OCI-LY1 (cell line): Measurements from ENCODE around the gene IQGAP3.

ENCODE experiments used
- H2AFZ ChIP-seq: fragments of 200-600 bp; sonication (generic), shearing (Covaris generic); 2 replicates; pipeline ENCODE4 v1.6.0; 2014; ENCODE audit warnings: antibody characterized with exemption, mild to moderate bottlenecking, low read length
- H3F3A ChIP-seq: fragments of 200-600 bp; sonication (generic), shearing (Covaris generic); 2 replicates; pipeline ENCODE4 v1.6.0; 2014; ENCODE audit warnings: mild to moderate bottlenecking, antibody characterized with exemption, low read length, moderate library complexity; ENCODE audit not compliant: insufficient read depth
- H3K27ac ChIP-seq: fragments of 200-600 bp; sonication (generic); 2 replicates; pipeline ENCODE4 v1.5.1; 2014; ENCODE audit warnings: low read length, mixed run types, mild to moderate bottlenecking, low read depth; ENCODE audit not compliant: poor library complexity, severe bottlenecking
- H3K27me3 ChIP-seq: fragments of 200-600 bp; sonication (generic); 2 replicates; pipeline ENCODE4 v1.6.0; 2014; ENCODE audit warnings: antibody characterized with exemption, mild to moderate bottlenecking, low read length, moderate library complexity; ENCODE audit not compliant: insufficient read depth
- H3K36me3 ChIP-seq: fragments of 200-600 bp; sonication (generic); 2 replicates; pipeline ENCODE4 v1.6.1; 2014; ENCODE audit warnings: mild to moderate bottlenecking, antibody characterized with exemption, low read length, moderate library complexity, mixed read lengths; ENCODE audit not compliant: insufficient read depth
- H3K4me1 ChIP-seq: fragments of 200-600 bp; sonication (generic); 2 replicates; pipeline ENCODE4 v1.5.1; 2014; ENCODE audit warnings: mild to moderate bottlenecking, low read length, moderate library complexity; ENCODE audit not compliant: insufficient read depth, severe bottlenecking
- H3K4me2 ChIP-seq: fragments of 200-600 bp; sonication (generic), shearing (Covaris generic); 2 replicates; pipeline ENCODE4 v1.6.1; 2014; ENCODE audit warnings: low read length
- H3K4me3 ChIP-seq: fragments of 200-600 bp; sonication (generic); 2 replicates; pipeline ENCODE4 v1.5.1; 2014; ENCODE audit warnings: low read length, low read depth, mild to moderate bottlenecking, mixed read lengths; ENCODE audit not compliant: poor library complexity, severe bottlenecking
- H3K79me2 ChIP-seq: fragments of 200-600 bp; shearing (Covaris generic); 2 replicates; pipeline ENCODE4 v1.6.1; 2016; ENCODE audit warnings: mixed run types, low read length, mixed read lengths; ENCODE audit not compliant: insufficient read depth
- H3K9ac ChIP-seq: fragments of 200-600 bp; sonication (generic), shearing (Covaris generic); 2 replicates; pipeline ENCODE4 v1.6.1; 2014; ENCODE audit warnings: mild to moderate bottlenecking, low read length, mixed read lengths
- H3K9me2 ChIP-seq: fragments of 200-600 bp; sonication (generic), shearing (Covaris generic); 2 replicates; pipeline ENCODE4 v1.6.1; 2014; ENCODE audit warnings: low read depth, mild to moderate bottlenecking, low read length, mixed read lengths
- H3K9me3 ChIP-seq: fragments of 200-600 bp; shearing (Covaris generic); 2 replicates; pipeline ENCODE4 v1.6.1; 2014; ENCODE audit warnings: low read length, mixed read lengths
- H4K20me1 ChIP-seq: fragments of 200-600 bp; sonication (generic), shearing (Covaris generic); 2 replicates; pipeline ENCODE4 v1.6.0; 2016; ENCODE audit warnings: mild to moderate bottlenecking, low read length; ENCODE audit not compliant: insufficient read depth
- CTCF ChIP-seq: fragments of 200-600 bp; sonication (generic), shearing (Covaris generic); IDR thresholded peaks from 2 replicates; pipeline ENCODE4 v1.5.1; 2017; ENCODE audit warnings: mild to moderate bottlenecking, antibody characterized with exemption, low read length, moderate library complexity, mixed read lengths
- EZH2 ChIP-seq: fragments of 200-600 bp; sonication (generic), shearing (Covaris generic); IDR thresholded peaks from 2 replicates; pipeline ENCODE4 v1.8.0; 2017; ENCODE audit warnings: borderline replicate concordance, mixed run types, mild to moderate bottlenecking, antibody characterized with exemption, low read length, moderate library complexity, mixed read lengths

Gene IQGAP3

GRCh38 chr1:156534424-156535060 is 37.8 kb downstream of the IQGAP3 start:
- Histone ChIP-seq H3K36me3 (no peaks in the 10 kb centered on the region), H3K9me3 (no peaks in the 10 kb centered on the region), H3K4me1 (no peaks in the 10 kb centered on the region), H3K27me3 (no peaks in the 10 kb centered on the region), H3K79me2 (no peaks in the 10 kb centered on the region), H3K4me2 (no peak overlapping the region), H3K9ac (no peak overlapping the region), H4K20me1 (no peaks in the 10 kb centered on the region), H3F3A (no peaks in the 10 kb centered on the region), H3K4me3 (no peak overlapping the region), H3K27ac (no peak overlapping the region), H2AFZ (no peak overlapping the region), H3K9me2 (no peaks in the 10 kb centered on the region)
- TF ChIP-seq EZH2 (no peak), CTCF (no peak)

- TF ChIP-seq EZH2 (no peak), CTCF (no peak)
- H3K4me3 ChIP-seq, result no peak overlapping the region
- no peak overlapping the region for H3K9ac ChIP-seq
- no peak overlapping the region for H3K27ac ChIP-seq
- no peaks in the 10 kb centered on the region for H4K20me1 ChIP-seq
- no peak overlapping the region for H3K4me2 ChIP-seq
- no peaks in the 10 kb centered on the region for H3F3A ChIP-seq
- no peaks in the 10 kb centered on the region for H3K27me3 ChIP-seq
- no peaks in the 10 kb centered on the region for H3K4me1 ChIP-seq
- H3K79me2 ChIP-seq, result no peaks in the 10 kb centered on the region
- no peak overlapping the region for H2AFZ ChIP-seq
- H3K9me3 ChIP-seq, result no peaks in the 10 kb centered on the region
- H3K36me3 ChIP-seq, result no peaks in the 10 kb centered on the region
- no peaks in the 10 kb centered on the region for H3K9me2 ChIP-seq
These were observed 38.7 kb downstream of the IQGAP3 start for GRCh38 chr1:156533568-156534220.

GRCh38 chr1:156532374-156532773 is 40.0 kb downstream of the IQGAP3 start:
- Histone ChIP-seq H3K9me2 (no peaks in the 10 kb centered on the region), H3F3A (no peaks in the 10 kb centered on the region), H2AFZ (no peak overlapping the region), H3K4me2 (no peak overlapping the region), H3K27me3 (no peaks in the 10 kb centered on the region), H4K20me1 (no peaks in the 10 kb centered on the region), H3K36me3 (no peaks in the 10 kb centered on the region), H3K4me3 (no peak overlapping the region), H3K4me1 (no peaks in the 10 kb centered on the region), H3K27ac (no peak overlapping the region), H3K9ac (no peak overlapping the region), H3K79me2 (no peaks in the 10 kb centered on the region), H3K9me3 (no peaks in the 10 kb centered on the region)
- no peak for TF ChIP-seq CTCF
- TF ChIP-seq EZH2, result no peak
